Motor neuron (in vitro differentiated cells): Measurements from ENCODE around the gene NUDT9. TPM values are rescaled to one million over a fixed set of nuclear protein-coding genes. Genes with fewer than 3 reads are reported as not detected.
"Not testable (repeated sequence)": the region's sequence is repeated elsewhere in the genome, so short reads cannot be mapped to it uniquely, and the experiment has no call there.

Experiments used
- ATAC-seq, 8 experiments: fragments of 200-7000 bp; cut with Tn5 transposase; replicated peaks in 6 of 8; 2 replicates each; pipeline ENCODE4 v1.8.0; 2021; ENCODE audit warnings: mild to moderate bottlenecking in 8 of 8, moderate library complexity in 8 of 8
- H3K27ac ChIP-seq, 2 donors: fragments of 250-450 bp; sonication (Bioruptor Pico); 2 replicates each; pipeline ENCODE4 v1.9.0; 2021; ENCODE audit warnings: antibody characterized with exemption in 2 of 2, mild to moderate bottlenecking in 2 of 2, moderate library complexity in 1 of 2
- H3K4me1 ChIP-seq, 2 donors: fragments of 250-450 bp; sonication (Bioruptor Pico); replicated peaks in 1 of 2; 2 replicates each; pipeline ENCODE4 v1.6.1; 2021; ENCODE audit warnings: antibody characterized with exemption in 2 of 2, mild to moderate bottlenecking in 2 of 2, moderate library complexity in 1 of 2
- H3K4me3 ChIP-seq, 5 donors: fragments of 250-450 bp; sonication (Bioruptor Pico); 2 replicates each; pipeline ENCODE4 v1.9.0; 2021; ENCODE audit warnings: antibody characterized with exemption in 5 of 5, mild to moderate bottlenecking in 5 of 5, moderate library complexity in 4 of 5
- WGBS, 10 experiments: fragments of 450-650 bp; shearing (Covaris generic); methylation state at CpG; one replicate each; pipeline ENCODE4 v1.0.0; 2022; 5-methylcytosine and 5-hydroxymethylcytosine counted together
- in situ Hi-C, 9 experiments: fragments of 400-800 bp; cut with MboI; loops; one replicate each; pipeline ENCODE4 v1.15.0; 2021; ENCODE audit warnings: low sequenced_read_pairs in 9 of 9, low pct_unique_long_range_greater_than_20kb in 2 of 9; ENCODE audit not compliant: unreplicated experiment in 9 of 9
- total RNA-seq, 8 experiments: library from RNA; unstranded; fragments of 300-600 nt; gene quantifications; 2 replicates each; pipeline versions ENCODE4 v1.2.3 to v1.2.4, GENCODE V29; 2022

The NUDT9 gene, protein sequence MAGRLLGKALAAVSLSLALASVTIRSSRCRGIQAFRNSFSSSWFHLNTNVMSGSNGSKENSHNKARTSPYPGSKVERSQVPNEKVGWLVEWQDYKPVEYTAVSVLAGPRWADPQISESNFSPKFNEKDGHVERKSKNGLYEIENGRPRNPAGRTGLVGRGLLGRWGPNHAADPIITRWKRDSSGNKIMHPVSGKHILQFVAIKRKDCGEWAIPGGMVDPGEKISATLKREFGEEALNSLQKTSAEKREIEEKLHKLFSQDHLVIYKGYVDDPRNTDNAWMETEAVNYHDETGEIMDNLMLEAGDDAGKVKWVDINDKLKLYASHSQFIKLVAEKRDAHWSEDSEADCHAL
- total RNA-seq, result 10 to 100 TPM; 11.6 to 29.1 (median 16.4) TPM

DNA sequence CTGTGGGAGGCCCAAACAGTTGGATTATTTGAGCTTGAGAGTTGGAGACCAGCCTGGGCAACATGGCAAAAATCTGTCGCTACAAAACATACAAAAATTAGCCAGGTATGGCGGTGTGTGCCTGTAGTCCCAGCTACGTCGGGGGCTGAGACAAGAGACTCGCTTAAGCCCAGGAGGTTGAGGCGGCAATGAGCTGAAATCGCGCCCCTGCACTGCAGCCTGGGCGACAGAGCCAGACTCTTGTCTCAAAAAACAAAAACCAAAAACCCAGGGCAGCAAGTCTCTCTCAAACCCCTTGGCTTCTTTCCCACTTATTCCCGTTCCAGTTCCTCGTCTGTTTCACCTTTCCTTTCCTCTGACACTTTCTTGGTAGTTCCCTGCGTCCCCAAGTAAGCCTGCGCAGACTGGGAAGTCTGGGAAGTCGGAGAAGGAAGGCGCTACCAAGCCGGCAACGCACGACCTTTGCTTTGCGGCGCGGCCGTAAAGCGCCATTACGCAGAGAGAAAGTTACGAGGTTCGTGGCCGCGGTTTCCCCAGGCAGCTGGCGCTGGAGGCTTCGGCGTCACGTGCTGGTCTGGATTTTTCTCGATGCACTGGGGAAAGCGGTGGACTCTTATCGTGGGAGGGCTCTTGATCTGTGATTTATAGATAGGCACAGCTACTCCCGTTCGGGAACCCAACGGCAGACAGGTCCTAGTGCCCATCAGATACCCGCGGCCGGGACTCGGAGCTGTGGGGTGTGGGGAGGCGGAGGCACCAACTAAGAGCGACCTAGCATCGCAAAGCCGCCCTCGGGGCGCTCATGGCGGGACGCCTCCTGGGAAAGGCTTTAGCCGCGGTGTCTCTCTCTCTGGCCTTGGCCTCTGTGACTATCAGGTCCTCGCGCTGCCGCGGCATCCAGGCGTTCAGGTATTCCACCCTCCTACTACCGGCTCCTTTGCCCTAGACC lies at the start of gene NUDT9:
Gene NUDT9 (plus strand): TSS at position 470 of the 949 bp plus-strand sequence. CDS start 333 bp downstream, at position 803.
- peak; percentile 92 to 97 (median 95) for ATAC-seq
- H3K4me1 ChIP-seq, result peaks cover 17 to 20% of the 10 kb centered on the region in 2 donors
- peak within 1 kb of the TSS; percentile 67 to 79 for H3K27ac ChIP-seq
- in situ Hi-C loops, result no loop called here
- WGBS, 10 experiments, result 0 to 11% (median 2%) methylated on average over 2 to 42 of the region's 58 CpGs; no CpG with 5 or more reads in 3 of the 10 experiments
- H3K4me3 ChIP-seq, result peak within 1 kb of the TSS; percentile 59 to 80 (median 64)

- WGBS, 10 experiments, result 0 to 100% (median 48%) methylated on average over 1 to 3 of the region's 4 CpGs; no CpG with 5 or more reads in 2 of the 10 experiments
- no peak overlapping the region for H3K4me3 ChIP-seq
- no peaks in the 10 kb centered on the region for H3K4me1 ChIP-seq
- in situ Hi-C loops, result loop anchor here in 1 of 9 experiments (10.0 kb wide), 1 partner anchor 99 kb away; no protein-coding TSS in a partner anchor
- peak in 3 of 8 experiments; percentile 40 to 53 (median 41) for ATAC-seq
- no peak overlapping the region for H3K27ac ChIP-seq
Observed at GRCh38 chr4:87375719-87376291, 46.6 kb upstream of the NUDT9 start.

DNA sequence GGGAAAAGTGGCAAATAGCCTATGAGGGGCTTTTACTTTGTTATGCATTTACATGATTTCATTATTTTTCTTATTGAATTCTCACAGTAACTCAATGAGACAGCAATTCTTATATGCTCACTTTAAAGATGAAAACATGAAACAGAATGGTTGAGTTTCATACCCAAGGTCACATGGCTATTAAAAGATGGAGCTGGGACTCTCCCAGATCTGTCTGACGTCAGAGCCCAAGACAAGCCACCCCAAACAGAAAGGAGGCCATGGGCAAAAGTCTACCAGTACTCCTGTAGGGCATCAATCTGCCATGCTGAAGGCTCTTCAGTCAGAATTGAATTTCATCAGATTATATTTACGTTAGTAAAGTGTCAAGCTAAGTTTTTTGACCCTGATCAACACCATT lies 44.6 kb upstream of the NUDT9 start:
- no peak for ATAC-seq
- peaks cover 0 to 3% of the 10 kb centered on the region in 2 donors for H3K4me1 ChIP-seq
- in situ Hi-C loops, result loop anchor here in 1 of 9 experiments (10.0 kb wide), 1 partner anchor 97 kb away; no protein-coding TSS in a partner anchor
- WGBS, 10 experiments, result 0 to 100% (median 97%) methylated on average over 1 to 2 of the region's 2 CpGs; no CpG with 5 or more reads in 2 of the 10 experiments
- H3K27ac ChIP-seq, result no peak overlapping the region
- no peak overlapping the region for H3K4me3 ChIP-seq

- Histone ChIP-seq H3K4me1 (peaks cover 0 to 10% of the 10 kb centered on the region in 2 donors), H3K27ac (no peak overlapping the region), H3K4me3 (no peak overlapping the region)
- WGBS, 10 experiments, result 65 to 100% (median 89%) methylated on average over 1 to 2 of the region's 2 CpGs; no CpG with 5 or more reads in 2 of the 10 experiments
- no peak for ATAC-seq
- in situ Hi-C loops, result no loop called here
Observed at GRCh38 chr4:87382116-87382515, 40.3 kb upstream of the NUDT9 start.

GRCh38 chr4:87382931-87383330 lies 39.4 kb upstream of the NUDT9 start:
- no peak overlapping the region for H3K27ac ChIP-seq
- no peak for ATAC-seq
- in situ Hi-C loops, result no loop called here

DNA sequence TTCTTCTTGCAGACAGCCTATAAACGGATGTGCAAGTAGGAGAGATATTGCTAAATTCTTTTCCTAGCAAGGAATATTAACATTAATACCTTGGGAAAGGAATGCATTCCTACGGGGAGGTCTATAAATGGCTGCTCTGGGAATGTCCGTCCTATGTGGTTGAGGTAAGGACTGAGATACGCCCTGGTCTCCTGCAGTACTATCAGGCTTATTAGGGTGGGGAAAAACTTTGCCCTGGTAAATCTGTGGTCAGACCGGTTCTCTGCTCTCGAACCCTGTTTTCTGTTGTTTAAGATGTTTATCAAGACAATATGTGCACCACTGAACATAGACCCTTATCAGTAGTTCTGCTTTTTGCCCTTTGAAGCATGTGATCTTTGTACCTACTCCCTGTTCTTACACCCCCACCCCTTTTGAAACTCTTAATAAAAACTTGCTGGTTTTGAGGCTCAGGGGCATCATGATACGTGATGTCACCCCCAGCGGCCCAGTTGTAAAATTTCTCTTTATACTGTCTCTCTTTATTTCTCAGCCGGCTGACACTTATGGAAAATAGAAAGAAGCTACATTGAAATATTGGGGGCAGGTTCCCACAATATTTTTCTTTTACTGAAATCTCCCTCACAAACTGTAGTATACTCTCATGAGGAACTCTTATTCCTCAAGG lies 37.8 kb upstream of the NUDT9 start:
- peaks cover 6 to 17% of the 10 kb centered on the region in 2 donors for H3K4me1 ChIP-seq
- H3K4me3 ChIP-seq, ATAC-seq, H3K27ac ChIP-seq, in situ Hi-C loops: not testable (repeated sequence)
- WGBS, 10 experiments, result 76 to 100% (median 97%) methylated on average over 1 to 7 of the region's 9 CpGs; no CpG with 5 or more reads in 2 of the 10 experiments

More at GRCh38 chr4:87382931-87383330, 39.4 kb upstream of the NUDT9 start:
- 50 to 100% (median 86%) methylated on average over 1 to 3 of the region's 3 CpGs for WGBS, 10 experiments
- Histone ChIP-seq H3K4me1 (peaks cover 0 to 10% of the 10 kb centered on the region in 2 donors), H3K4me3 (no peak overlapping the region)

GRCh38 chr4:87387237-87387636 lies 35.1 kb upstream of the NUDT9 start:
- in situ Hi-C loops, result no loop called here
- no peak overlapping the region for H3K27ac ChIP-seq
- H3K4me1 ChIP-seq, result peaks cover 12 to 25% of the 10 kb centered on the region in 2 donors
- ATAC-seq, result no peak
- WGBS, 10 experiments, result 71 to 100% (median 88%) methylated on average over 1 to 3 of the region's 3 CpGs; no CpG with 5 or more reads in 1 of the 10 experiments
- H3K4me3 ChIP-seq, result no peak overlapping the region

DNA sequence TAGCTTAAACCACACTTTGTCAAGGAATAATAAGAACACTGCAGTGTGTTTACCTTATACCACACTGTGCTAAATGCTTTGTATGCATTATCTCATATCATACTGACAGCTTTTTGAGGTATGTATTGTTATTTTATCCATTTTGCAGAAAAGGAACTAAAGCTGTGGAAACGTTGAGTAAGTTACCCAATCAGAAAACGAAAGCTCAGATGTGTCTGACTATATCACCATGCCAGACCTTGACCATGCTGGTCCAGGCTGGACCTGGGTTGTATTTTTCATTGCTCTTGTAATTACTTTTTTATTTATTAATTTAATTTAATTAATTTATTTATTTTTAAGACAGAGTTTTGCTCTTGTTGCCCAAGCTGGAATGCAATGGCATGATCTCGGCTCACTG lies 33.5 kb upstream of the NUDT9 start:
- ATAC-seq, result no peak
- in situ Hi-C loops, result no loop called here
- H3K27ac ChIP-seq, result no peak overlapping the region
- peaks cover 12 to 15% of the 10 kb centered on the region in 2 donors for H3K4me1 ChIP-seq
- H3K4me3 ChIP-seq, result peak overlapping the region in 1 of 5 donors; percentile 58
- WGBS, 10 experiments, result 79 to 100% (median 90%) methylated on average over 1 to 3 of the region's 3 CpGs; no CpG with 5 or more reads in 2 of the 10 experiments

GRCh38 chr4:87390055-87390454 lies 32.3 kb upstream of the NUDT9 start:
- in situ Hi-C loops, ATAC-seq: not testable (repeated sequence)
- Histone ChIP-seq H3K4me1 (peaks cover 12 to 15% of the 10 kb centered on the region in 2 donors), H3K4me3 (peak overlapping the region; percentile 44 to 75 (median 53)), H3K27ac (peak overlapping the region in 1 of 2 donors; percentile 10)
- 80 to 100% (median 93%) methylated on average over 1 to 12 of the region's 20 CpGs; no CpG with 5 or more reads in 1 of the 10 experiments for WGBS, 10 experiments

- H3K27ac ChIP-seq, result peak overlapping the region; percentile 69 to 78
- in situ Hi-C loops, result no loop called here
Observed at GRCh38 chr4:87390551-87390890, 31.9 kb upstream of the NUDT9 start.

DNA sequence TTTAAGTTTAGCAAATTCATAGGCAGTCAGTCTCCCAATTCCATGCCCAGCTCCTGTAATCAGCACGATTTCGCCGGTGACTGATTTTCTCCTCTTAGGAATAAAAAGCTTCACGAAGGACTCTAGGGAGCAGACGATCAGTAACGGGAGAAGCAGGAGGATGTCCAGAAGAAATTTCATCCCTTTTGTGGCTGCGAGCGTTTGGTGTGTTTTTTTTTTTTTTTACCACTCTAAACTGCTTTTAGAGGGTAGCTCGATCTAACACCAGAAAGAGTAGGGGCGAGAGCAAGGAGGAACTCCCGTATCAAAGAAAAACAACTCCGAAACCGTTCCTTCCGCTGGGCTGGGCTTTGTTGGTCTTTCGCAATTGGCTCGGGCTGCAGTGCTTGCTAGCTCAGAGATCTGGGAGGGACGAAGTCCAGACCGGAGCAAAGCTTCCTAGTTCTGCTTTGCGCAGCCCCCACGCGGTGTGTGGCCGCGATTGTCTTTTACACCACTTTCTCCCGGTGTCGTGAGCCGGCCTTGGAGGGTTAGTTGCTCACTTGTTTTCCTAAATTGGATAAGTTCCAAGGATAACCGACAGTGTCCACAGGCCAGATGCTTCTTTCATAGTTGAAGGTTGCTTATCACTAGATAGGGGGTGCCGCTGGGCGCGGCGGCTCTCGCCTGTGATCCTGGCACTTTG lies 31.3 kb upstream of the NUDT9 start, which contains the start of gene HSD17B11:
Gene HSD17B11 (minus strand): TSS at position 298 of the 685 bp plus-strand sequence. CDS start 118 bp downstream, at position 180.
- in situ Hi-C loops, result no loop called here
- H3K4me3 ChIP-seq, result peak within 1 kb of the TSS; percentile 44 to 75 (median 53)
- peak within 1 kb of the TSS; percentile 69 to 78 for H3K27ac ChIP-seq
- peaks cover 12 to 15% of the 10 kb centered on the region in 2 donors for H3K4me1 ChIP-seq
- ATAC-seq, result peak; percentile 97 to 99 (median 98)
- WGBS, 10 experiments, result 0 to 4% (median 1%) methylated on average over 5 to 23 of the region's 32 CpGs; no CpG with 5 or more reads in 1 of the 10 experiments

More at GRCh38 chr4:87390551-87390890, 31.9 kb upstream of the NUDT9 start:
- peak in 3 of 8 experiments; percentile 1 to 6 (median 2) for ATAC-seq
- H3K4me1 ChIP-seq, result peaks cover 12 to 15% of the 10 kb centered on the region in 2 donors
- H3K4me3 ChIP-seq, result peak overlapping the region; percentile 44 to 75 (median 53)
